ENCODE measurements around the gene PKD2L1.

Gene PKD2L1

GRCh38 chr10:100254191-100254590, 75.8 kb downstream of the PKD2L1 start:
- TF ChIP-seq CTCF (IDR thresholded peaks at IDR 0.05) = no peak

GRCh38 chr10:100253041-100253440, 77.0 kb downstream of the PKD2L1 start:
- TF ChIP-seq CTCF (IDR thresholded peaks at IDR 0.05) = no peak
- Histone ChIP-seq H3K27me3 (no peaks in the 10 kb centered on the region), H3K4me3 (ENCODE audit: low read depth in 1 of 2, low read length in 1 of 2) (no peak overlapping the region), H3K9me3 (no peaks in the 10 kb centered on the region), H3K4me1 (ENCODE audit: control insufficient read depth in 1 of 2, insufficient read depth in 1 of 2, low read depth in 1 of 2, low read length in 1 of 2) (peaks cover 46 to 47% of the 10 kb centered on the region in 2 experiments), H3K27ac (peak overlapping the region; percentile 85), H3K36me3 (peaks cover 41% of the 10 kb centered on the region)

More at GRCh38 chr10:100254191-100254590, 75.8 kb downstream of the PKD2L1 start:
- H3K27me3 ChIP-seq = no peaks in the 10 kb centered on the region
- H3K9me3 ChIP-seq = no peaks in the 10 kb centered on the region
- no peak overlapping the region for H3K4me3 ChIP-seq (ENCODE audit: low read depth in 1 of 2, low read length in 1 of 2)
- peak overlapping the region; percentile 85 for H3K27ac ChIP-seq
- peaks cover 29% of the 10 kb centered on the region for H3K36me3 ChIP-seq
- H3K4me1 ChIP-seq (ENCODE audit: control insufficient read depth in 1 of 2, insufficient read depth in 1 of 2, low read depth in 1 of 2, low read length in 1 of 2) = peaks cover 46 to 47% of the 10 kb centered on the region in 2 experiments

- H3K27ac ChIP-seq = no peak overlapping the region
- no peak overlapping the region for H3K4me3 ChIP-seq (ENCODE audit: low read depth in 1 of 2, low read length in 1 of 2)
- no peaks in the 10 kb centered on the region for H3K9me3 ChIP-seq
- peaks cover 83% of the 10 kb centered on the region for H3K36me3 ChIP-seq
- peaks cover 6 to 8% of the 10 kb centered on the region in 2 experiments for H3K4me1 ChIP-seq (ENCODE audit: control insufficient read depth in 1 of 2, insufficient read depth in 1 of 2, low read depth in 1 of 2, low read length in 1 of 2)
- no peaks in the 10 kb centered on the region for H3K27me3 ChIP-seq
- no peak for TF ChIP-seq CTCF (IDR thresholded peaks at IDR 0.05)
Measured at GRCh38 chr10:100248820-100249219, 81.2 kb downstream of the PKD2L1 start.

- peaks cover 96% of the 10 kb centered on the region for H3K36me3 ChIP-seq
Measured at GRCh38 chr10:100245484-100246220, 84.4 kb downstream of the PKD2L1 start.

GRCh38 chr10:100239851-100240250, 90.2 kb downstream of the PKD2L1 start:
- no peak for TF ChIP-seq CTCF (IDR thresholded peaks at IDR 0.05)
- Histone ChIP-seq H3K4me1 (ENCODE audit: control insufficient read depth in 1 of 2, insufficient read depth in 1 of 2, low read depth in 1 of 2, low read length in 1 of 2) (no peaks in the 10 kb centered on the region), H3K4me3 (ENCODE audit: low read depth in 1 of 2, low read length in 1 of 2) (no peak overlapping the region), H3K9me3 (no peaks in the 10 kb centered on the region), H3K27ac (no peak overlapping the region), H3K27me3 (no peaks in the 10 kb centered on the region), H3K36me3 (peaks cover 92% of the 10 kb centered on the region)

More at GRCh38 chr10:100245484-100246220, 84.4 kb downstream of the PKD2L1 start:
- H3K4me1 ChIP-seq (ENCODE audit: control insufficient read depth in 1 of 2, insufficient read depth in 1 of 2, low read depth in 1 of 2, low read length in 1 of 2) = no peaks in the 10 kb centered on the region
- no peaks in the 10 kb centered on the region for H3K27me3 ChIP-seq
- H3K4me3 ChIP-seq (ENCODE audit: low read depth in 1 of 2, low read length in 1 of 2) = no peak overlapping the region
- no peaks in the 10 kb centered on the region for H3K9me3 ChIP-seq
- TF ChIP-seq CTCF (IDR thresholded peaks at IDR 0.05) = no peak
- H3K27ac ChIP-seq = no peak overlapping the region

All from neutrophil (primary cell).